Measurements from ENCODE around the gene FOXP1.

Gene FOXP1

DNA sequence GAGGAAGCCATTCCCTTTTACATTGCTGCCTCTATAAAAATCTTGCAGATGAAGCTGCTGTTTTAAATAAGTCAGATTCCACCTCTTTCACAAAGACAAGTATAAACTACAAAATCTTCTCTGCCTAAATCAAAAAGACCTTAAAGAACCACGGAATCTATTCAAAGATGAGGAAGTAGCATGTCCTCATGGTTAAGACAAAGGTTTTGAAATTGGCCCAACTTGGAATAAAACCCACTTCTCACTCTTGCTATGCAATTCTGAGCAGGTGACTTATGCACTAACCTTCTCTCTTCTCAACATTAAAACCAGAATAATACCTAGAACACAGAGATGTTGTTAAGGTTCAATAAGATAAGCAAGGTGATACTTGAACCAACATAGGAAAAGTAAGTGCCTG lies 97.6 kb downstream of the FOXP1 start:
- no peak for DNase-seq (ENCODE audit: low read depth in 3 of 3)

- no peak for DNase-seq (ENCODE audit: low read depth in 3 of 3)
Measured at GRCh38 chr3:71484452-71484851, 99.1 kb downstream of the FOXP1 start.

DNA sequence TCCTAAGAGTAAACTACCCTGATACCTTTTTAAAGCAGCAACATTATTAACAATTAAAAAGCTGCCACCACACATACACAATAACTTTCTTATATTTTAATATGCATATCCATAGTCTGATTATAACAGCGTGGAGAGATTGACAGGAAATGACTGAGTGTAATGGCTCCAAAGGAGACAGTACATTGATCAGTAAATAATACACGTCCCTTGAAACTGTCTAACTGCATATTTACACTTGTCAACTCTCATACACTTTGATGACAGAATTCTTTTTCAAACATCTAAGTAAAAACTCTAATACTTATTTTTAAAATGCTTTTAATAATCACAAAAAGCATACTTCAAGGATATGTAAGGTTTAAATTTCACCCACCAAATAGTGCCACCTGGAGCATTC lies 99.5 kb downstream of the FOXP1 start:
- DNase-seq (ENCODE audit: low read depth in 3 of 3) = no peak

GRCh38 chr3:71482771-71483170 lies 100.8 kb downstream of the FOXP1 start:
- DNase-seq (ENCODE audit: low read depth in 3 of 3) = no peak

- DNase-seq (ENCODE audit: low read depth in 3 of 3) = peak; percentile 60 to 75 (median 64)
Measured at GRCh38 chr3:71478568-71478967, 105.0 kb downstream of the FOXP1 start.

GRCh38 chr3:71476950-71477349 lies 106.6 kb downstream of the FOXP1 start:
- no peak for DNase-seq (ENCODE audit: low read depth in 3 of 3)

DNA sequence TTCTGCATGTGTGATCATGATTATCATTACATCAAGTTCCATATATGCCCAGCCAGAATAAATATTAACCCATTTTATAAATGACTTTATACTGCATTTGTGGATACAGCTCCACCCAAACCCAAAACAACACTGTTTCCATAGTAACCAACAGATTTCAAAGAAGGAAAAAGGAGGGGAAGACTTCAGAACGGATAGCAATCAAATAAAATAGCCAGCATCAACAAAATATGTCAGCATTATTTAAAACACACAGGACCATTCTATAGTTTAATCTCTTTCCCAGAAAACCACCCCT lies 114.4 kb downstream of the FOXP1 start:
- DNase-seq (ENCODE audit: low read depth in 3 of 3) = no peak

DNA sequence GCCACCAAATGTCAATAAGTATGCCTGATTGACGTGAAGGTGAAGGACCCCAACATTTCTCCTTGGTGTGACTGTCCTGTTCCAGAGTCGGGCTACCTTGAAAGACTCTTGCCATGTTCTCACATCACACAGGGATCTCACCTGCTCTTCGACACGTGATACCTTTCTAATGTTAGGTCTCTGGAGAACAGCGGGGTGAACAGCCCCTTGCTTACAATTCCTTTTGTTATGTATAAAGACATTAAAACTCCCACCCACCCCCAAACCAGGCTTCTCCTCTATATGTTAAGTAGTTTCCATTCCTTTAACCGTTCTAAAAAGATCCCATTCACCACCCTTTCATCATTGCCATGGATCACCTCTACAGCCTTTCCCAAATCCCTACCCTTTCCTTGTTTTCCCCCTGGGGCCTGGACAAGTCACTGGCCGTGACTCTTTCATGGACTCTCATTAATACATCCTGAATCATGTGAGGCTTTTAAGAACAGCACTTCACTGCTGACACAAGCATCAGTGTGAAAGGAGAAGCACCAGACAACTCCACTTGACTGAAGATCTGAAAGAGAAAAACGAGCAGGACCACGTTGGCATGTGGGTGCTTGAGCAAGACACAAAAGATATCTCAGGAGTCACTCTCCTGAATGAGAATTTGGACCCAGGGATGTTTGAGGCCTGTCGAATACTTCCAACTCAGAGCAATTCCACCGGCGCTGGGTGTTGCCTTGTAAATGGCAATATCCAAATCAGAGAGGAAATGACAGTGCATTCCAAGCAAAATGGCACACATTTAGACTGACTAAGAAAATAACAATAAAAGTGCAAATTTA lies 115.0 kb downstream of the FOXP1 start:
- no peak for DNase-seq (ENCODE audit: low read depth in 3 of 3)

- no peak for DNase-seq (ENCODE audit: low read depth in 3 of 3)
Measured at GRCh38 chr3:71466483-71466882, 117.0 kb downstream of the FOXP1 start.

DNA sequence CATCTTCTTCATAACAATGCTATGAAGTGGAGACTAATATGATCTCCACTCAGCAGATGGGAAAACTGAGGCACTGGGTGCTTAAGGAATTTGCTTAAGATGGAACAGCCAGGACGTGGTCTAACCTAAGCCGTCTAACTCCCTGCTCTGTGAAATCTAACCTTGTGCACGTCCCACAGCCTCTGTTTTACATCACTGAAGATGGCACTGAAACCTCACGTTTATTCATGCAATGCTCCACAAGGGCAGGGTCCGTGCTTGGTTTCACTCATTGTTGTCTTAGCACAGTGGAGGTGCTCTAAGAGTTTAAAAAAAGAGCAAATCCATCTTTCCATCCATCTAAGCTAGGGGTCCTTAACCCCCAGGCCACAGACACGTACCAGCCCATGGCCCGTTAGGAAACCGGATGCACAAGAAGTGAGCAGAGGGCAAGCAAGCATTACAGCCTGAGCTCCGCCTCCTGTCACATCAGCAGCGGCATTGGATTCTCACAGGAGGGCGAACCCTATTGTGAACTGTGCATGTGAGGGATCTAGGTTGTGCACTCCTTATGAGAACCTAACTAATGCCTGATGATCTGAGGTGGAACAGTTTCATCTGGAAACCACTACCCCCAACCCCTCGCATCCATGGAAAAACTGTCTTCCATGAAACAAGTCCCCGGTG lies 118.0 kb downstream of the FOXP1 start:
- no peak for DNase-seq (ENCODE audit: low read depth in 3 of 3)

GRCh38 chr3:71464613-71465012 lies 118.9 kb downstream of the FOXP1 start:
- DNase-seq (ENCODE audit: low read depth in 3 of 3) = no peak

- no peak for DNase-seq (ENCODE audit: low read depth in 3 of 3)
Measured at GRCh38 chr3:71463617-71464016, 119.9 kb downstream of the FOXP1 start.

GRCh38 chr3:71462586-71462985 lies 120.9 kb downstream of the FOXP1 start:
- no peak for DNase-seq (ENCODE audit: low read depth in 3 of 3)

GRCh38 chr3:71461749-71462483 lies 121.6 kb downstream of the FOXP1 start:
- DNase-seq (ENCODE audit: low read depth in 3 of 3) = no peak

DNA sequence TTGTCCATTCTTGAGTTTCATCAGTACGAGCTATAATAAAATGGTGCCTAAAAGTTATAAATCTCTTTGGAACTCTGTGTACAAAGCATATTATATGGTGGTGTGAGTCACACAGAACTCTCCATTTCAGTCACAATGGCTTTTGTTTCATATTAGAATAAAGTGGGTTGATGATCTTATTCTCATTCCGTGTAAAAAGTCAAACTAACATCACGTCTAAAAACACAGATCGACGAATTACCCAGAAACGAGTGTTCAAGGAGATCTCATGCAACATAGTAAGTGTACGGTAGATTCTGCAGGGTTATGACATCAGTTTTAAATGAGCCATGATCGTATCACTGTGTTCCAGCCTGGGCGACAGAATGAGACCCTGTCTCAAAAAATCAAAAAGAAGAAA lies 122.4 kb downstream of the FOXP1 start:
- DNase-seq (ENCODE audit: low read depth in 3 of 3) = no peak

- DNase-seq (ENCODE audit: low read depth in 3 of 3) = no peak
Measured at GRCh38 chr3:71458895-71459294, 124.6 kb downstream of the FOXP1 start.

DNA sequence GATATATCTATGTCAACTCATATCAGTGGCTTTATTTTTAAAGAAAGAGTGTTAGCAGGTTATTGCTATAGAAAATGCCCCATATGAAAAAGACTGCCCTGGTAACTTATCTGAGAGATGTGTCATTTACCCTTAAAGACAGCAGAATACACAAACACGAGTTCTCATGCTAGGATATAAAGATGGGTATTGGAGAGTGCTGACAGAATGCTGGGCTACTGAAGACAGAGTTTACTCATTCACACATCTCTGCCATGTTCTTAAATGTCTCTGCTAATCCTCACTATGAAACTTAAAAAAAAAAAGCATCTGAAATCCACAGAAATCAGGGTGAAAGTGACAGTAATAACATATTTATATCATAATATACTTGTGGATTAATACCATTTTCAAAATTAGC lies 126.7 kb downstream of the FOXP1 start:
- DNase-seq (ENCODE audit: low read depth in 3 of 3) = no peak

DNA sequence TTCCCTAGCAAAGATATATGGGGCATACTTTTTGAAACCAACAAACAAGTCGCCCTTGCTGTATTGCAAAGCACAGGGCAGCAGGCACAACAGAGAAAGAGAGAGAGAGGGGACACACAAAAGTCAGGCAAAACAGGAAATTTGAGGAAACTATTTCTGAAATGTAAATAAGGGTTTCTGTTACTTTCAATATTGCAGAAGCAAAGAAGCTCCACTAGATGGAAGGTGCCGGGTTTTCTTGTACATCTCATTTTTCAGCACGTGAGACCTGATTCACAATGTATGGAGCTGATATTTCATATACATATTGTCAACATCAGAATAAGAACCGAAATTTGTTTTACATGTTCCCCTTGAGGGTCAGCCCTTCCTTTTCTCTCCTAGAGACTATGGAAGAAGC lies 127.4 kb downstream of the FOXP1 start:
- DNase-seq (ENCODE audit: low read depth in 3 of 3) = no peak

DNA sequence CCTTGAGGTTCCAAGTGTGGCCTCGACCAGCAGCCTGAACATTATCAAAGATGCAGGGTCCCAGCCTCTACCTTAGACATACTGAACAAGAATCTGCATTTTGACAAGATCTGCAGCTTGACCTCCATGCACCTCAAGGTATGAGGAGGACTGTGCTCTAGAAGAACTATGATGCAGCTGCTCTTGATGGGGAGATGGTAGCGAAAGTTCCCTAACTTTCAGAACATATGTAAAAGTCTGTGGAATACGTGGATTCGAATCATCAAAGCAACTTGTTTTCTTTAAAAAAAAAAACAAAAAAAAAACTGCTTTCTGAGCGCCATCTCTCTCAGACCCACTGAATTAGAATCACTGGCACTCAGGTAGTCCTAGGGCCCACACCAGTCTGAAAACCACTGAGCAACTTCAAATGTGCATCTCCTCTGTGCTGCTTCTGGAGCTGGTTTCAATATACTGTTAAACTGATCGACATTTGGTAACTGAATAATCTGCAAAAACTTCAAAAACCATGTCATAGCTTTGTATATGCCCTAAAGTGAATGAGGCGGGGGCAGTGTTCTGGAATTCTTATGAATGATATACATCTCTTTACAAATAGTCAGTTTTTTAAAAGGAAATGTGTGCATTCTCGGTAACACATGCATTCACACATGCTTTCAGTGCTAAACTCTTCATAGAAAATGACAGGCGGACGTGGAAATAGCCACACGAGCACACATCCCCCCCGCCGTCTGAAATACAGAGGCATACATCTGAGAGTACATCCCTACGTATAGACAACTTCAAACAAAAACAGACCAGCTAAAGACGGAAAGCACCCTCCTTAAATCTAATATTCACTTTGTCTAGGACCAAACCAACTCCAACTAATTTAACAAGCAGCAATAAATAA lies 128.8 kb downstream of the FOXP1 start:
- DNase-seq (ENCODE audit: low read depth in 3 of 3) = no peak

GRCh38 chr3:71453822-71454511 lies 129.6 kb downstream of the FOXP1 start:
- DNase-seq (ENCODE audit: low read depth in 3 of 3) = no peak

DNA sequence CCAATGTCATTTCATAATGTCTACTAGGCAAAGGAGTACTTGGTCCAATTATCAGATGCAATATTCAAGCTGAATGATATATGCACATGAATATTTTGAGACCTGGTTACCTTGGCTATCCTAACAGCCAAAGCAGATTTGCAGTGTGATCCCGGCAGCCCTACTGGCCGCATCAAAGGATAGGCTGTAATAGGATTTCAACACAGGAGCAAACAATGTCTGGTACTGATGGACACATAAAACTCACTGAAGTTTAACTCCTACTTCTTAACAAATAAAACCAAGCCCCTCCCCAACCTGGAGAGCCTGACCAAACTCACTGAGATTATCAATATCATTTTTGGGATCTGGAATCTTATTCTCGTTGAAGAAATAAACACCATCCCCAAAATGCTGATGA lies 130.2 kb downstream of the FOXP1 start:
- no peak for DNase-seq (ENCODE audit: low read depth in 3 of 3)

All from stimulated activated CD4-positive, alpha-beta T cell treated with anti-CD3 and anti-CD28 coated beads, TNF-alpha, amount 100 ng/mL, for 48 hours (primary cell).